HepG2 (cell line): ENCODE measurements around the gene OPTN. TPM values are rescaled to one million over a fixed set of nuclear protein-coding genes. Genes with fewer than 3 reads are reported as not detected.

Experiments
- ATF2 ChIP-seq: sonication (generic); formaldehyde crosslinking; IDR thresholded peaks from 2 replicates; pipeline ENCODE4 v1.4.0; 2020; ENCODE audit warnings: missing genetic modification reagents
- CERS6 ChIP-seq: sonication (generic); formaldehyde crosslinking; IDR thresholded peaks from 2 replicates; pipeline ENCODE4 v1.5.0; 2020; ENCODE audit warnings: missing genetic modification reagents
- CREB3 ChIP-seq: sonication (generic); formaldehyde crosslinking; IDR thresholded peaks from 2 replicates; pipeline ENCODE4 v1.5.0; 2020; ENCODE audit warnings: missing genetic modification reagents
- CSRNP2 ChIP-seq: sonication (generic); formaldehyde crosslinking; conservative IDR thresholded peaks from 2 replicates; pipeline ENCODE4 v1.8.0; 2022; ENCODE audit warnings: low read depth, missing genetic modification reagents
- FUBP1 ChIP-seq: sonication (generic); formaldehyde crosslinking; IDR thresholded peaks from 2 replicates; pipeline ENCODE4 v1.5.1; 2020; ENCODE audit warnings: missing genetic modification reagents, mild to moderate bottlenecking, borderline replicate concordance
- HDAC1 ChIP-seq: sonication (generic); formaldehyde crosslinking; IDR thresholded peaks from 2 replicates; pipeline ENCODE4 v1.5.1; 2020; ENCODE audit warnings: mild to moderate bottlenecking, missing genetic modification reagents
- KDM2A ChIP-seq: sonication (generic); formaldehyde crosslinking; IDR thresholded peaks from 2 replicates; pipeline ENCODE4 v1.4.0; 2020; ENCODE audit warnings: low read depth, missing genetic modification reagents, borderline replicate concordance
- MED8 ChIP-seq: sonication (generic); formaldehyde crosslinking; IDR thresholded peaks from 2 replicates; pipeline ENCODE4 v1.8.1; 2023; ENCODE audit warnings: mild to moderate bottlenecking, missing genetic modification reagents; ENCODE audit not compliant: insufficient replicate concordance
- PHF8 ChIP-seq: sonication (generic); formaldehyde crosslinking; IDR thresholded peaks from 2 replicates; pipeline ENCODE4 v1.5.0; 2020; ENCODE audit warnings: missing genetic modification reagents
- POGK ChIP-seq: sonication (generic); formaldehyde crosslinking; conservative IDR thresholded peaks from 2 replicates; pipeline ENCODE4 v1.8.0; 2022; ENCODE audit warnings: mild to moderate bottlenecking, moderate library complexity, missing genetic modification reagents
- SMAD9 ChIP-seq: sonication (generic); formaldehyde crosslinking; IDR thresholded peaks from 2 replicates; pipeline ENCODE4 v1.5.1; 2020; ENCODE audit warnings: mild to moderate bottlenecking, missing genetic modification reagents
- XRCC5 ChIP-seq: fragments of 200-400 bp; formaldehyde crosslinking; optimal IDR thresholded peaks from 2 replicates; pipeline ENCODE3; 2017; ENCODE audit warnings: mild to moderate bottlenecking, low read length
- ZBTB10 ChIP-seq: sonication (generic); formaldehyde crosslinking; IDR thresholded peaks from 2 replicates; pipeline ENCODE4 v1.4.0; 2020; ENCODE audit warnings: missing genetic modification reagents, borderline replicate concordance
- ZBTB7B ChIP-seq: sonication (generic); formaldehyde crosslinking; IDR thresholded peaks from 2 replicates; pipeline ENCODE4 v1.4.0; 2020; ENCODE audit warnings: missing genetic modification reagents
- ZNF235 ChIP-seq: sonication (generic); formaldehyde crosslinking; IDR thresholded peaks from 2 replicates; pipeline ENCODE4 v1.8.1; 2023; ENCODE audit warnings: mild to moderate bottlenecking, missing genetic modification reagents, borderline replicate concordance
- ZNF292 ChIP-seq: sonication (generic); formaldehyde crosslinking; IDR thresholded peaks from 2 replicates; pipeline ENCODE4 v1.8.1; 2022; ENCODE audit warnings: mild to moderate bottlenecking, low read depth, missing genetic modification reagents, borderline replicate concordance
- ZNF720 ChIP-seq: sonication (generic); formaldehyde crosslinking; IDR thresholded peaks from 2 replicates; pipeline ENCODE4 v1.4.0; 2020; ENCODE audit warnings: missing genetic modification reagents
- ZNF781 ChIP-seq: sonication (generic); formaldehyde crosslinking; IDR thresholded peaks from 2 replicates; pipeline ENCODE4 v1.5.1; 2020; ENCODE audit warnings: borderline replicate concordance, mild to moderate bottlenecking, missing genetic modification reagents; ENCODE audit errors: not compliant biosample characterization
- polyA plus RNA-seq, 8 experiments: library from polyadenylated mRNA; depleted of rRNA in 3 of 8; stranded (reverse) in 7 of 8; unstranded in 1 of 8; fragments of >200 nt; fragmentation: Illumina TruSeq in 4 of 8; extraction: Trizol in 4 of 8; gene quantifications; 2 replicates each; pipeline versions ENCODE4 v1.2.1 to v1.2.3, GENCODE V29; 2011 to 2016; ENCODE audit warnings: low read depth in 4 of 8, missing spikeins in 1 of 8, mixed read lengths in 1 of 8; ENCODE audit not compliant: insufficient read depth in 1 of 8
- total RNA-seq, 5 experiments: library from RNA; depleted of rRNA; stranded (reverse); fragments of >200 nt; fragmentation: Illumina TruSeq; extraction: Trizol; gene quantifications; 2 replicates each; pipeline ENCODE4 v1.2.3, GENCODE V29; 2016; ENCODE audit warnings: low read depth in 1 of 5

OPTN gene
- total and polyA plus RNA-seq, 2 of the 13 experiments (the other 11 are each of a cell fraction or from before 2014, with no cell fraction given) = 13.4 to 46.6 TPM

- TF ChIP-seq POGK (no peak), FUBP1 (no peak), ZNF720 (no peak), ZNF781 (no peak), ATF2 (CRISPR knock-in tag) (no peak), PHF8 (CRISPR knock-in tag) (no peak), ZNF292 (CRISPR knock-in tag) (no peak), XRCC5 (no peak), CSRNP2 (no peak), KDM2A (CRISPR knock-in tag) (0 out of 2 replicates have a peak, but pooled peaks have one; percentile 20), ZNF235 (CRISPR knock-in tag) (no peak), CERS6 (no peak), MED8 (CRISPR knock-in tag) (no peak), ZBTB7B (CRISPR knock-in tag) (no peak), HDAC1 (CRISPR knock-in tag) (peak; percentile 71; the same call in 1 of the 2 replicates), CREB3 (CRISPR knock-in tag) (no peak), ZBTB10 (CRISPR knock-in tag) (no peak), SMAD9 (CRISPR knock-in tag) (no peak)
Measured at GRCh38 chr10:13080643-13081042, 19.3 kb upstream of the OPTN start (continued).
